GM21447 (cell line): ENCODE data around the gene PIK3R2.
"Not testable (repeated sequence)": the region's sequence is repeated elsewhere in the genome, so short reads cannot be mapped to it uniquely, and the experiment has no call there.

Experiments
- ATAC-seq: cut with Tn5 transposase; IDR thresholded peaks from one replicate; pipeline ENCODE4 v1.9.1; 2021; ENCODE audit not compliant: unreplicated experiment

Gene PIK3R2

GRCh38 chr19:18152442-18152816 is 534 bp upstream of the PIK3R2 start:
- peak; percentile 63 for ATAC-seq

DNA sequence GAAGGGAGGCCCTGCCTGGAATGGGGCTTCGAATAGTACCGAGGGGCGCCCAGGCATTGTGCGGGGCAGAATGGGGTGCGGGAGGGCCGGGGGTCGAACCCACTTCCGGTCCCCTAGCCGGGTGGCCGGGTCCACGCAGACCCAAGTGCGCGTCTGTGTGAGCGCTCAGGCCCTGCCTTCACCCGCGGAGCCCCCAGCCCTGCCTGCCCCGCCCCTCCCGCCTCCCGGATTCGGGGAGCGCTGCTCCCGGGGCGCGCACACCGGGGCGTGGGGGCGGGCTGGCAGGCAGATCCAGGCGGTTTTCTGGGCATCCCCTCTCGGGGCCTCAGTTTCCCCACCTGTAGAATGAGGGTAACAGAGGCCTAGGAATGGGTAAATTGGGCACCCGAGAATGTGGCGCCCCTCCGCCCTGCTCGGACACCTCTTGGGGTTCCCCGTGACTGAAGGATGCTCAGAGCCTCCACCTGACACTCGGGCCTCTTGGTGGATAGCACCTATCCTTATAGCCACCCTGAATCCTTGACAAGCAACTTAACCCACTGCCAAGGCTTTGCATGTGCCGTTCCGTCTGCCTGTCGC is 682 bp downstream of the PIK3R2 start:
- no peak for ATAC-seq

GRCh38 chr19:18155095-18156087 is 2.4 kb downstream of the PIK3R2 start:
- no peak for ATAC-seq

DNA sequence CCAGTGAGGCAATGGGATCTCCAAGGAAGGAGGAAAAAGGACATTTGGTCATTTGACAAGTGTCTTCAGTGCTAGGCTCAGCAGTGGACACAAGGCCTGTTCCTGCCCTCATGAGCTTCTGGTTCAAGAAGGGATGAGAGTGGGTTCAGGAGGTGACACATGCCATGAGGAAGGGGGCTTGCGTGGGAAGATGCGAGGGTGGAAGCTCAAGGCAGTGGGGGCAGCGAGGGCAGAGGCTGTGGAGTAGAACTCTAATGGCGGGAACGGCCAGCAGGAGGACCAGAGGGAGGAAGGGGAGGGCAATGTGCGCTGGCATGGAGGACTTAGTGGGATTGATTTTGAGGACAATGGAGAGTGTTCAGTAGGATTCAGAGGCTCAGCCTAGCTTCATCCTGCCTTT is 3.3 kb downstream of the PIK3R2 start:
- no peak for ATAC-seq

DNA sequence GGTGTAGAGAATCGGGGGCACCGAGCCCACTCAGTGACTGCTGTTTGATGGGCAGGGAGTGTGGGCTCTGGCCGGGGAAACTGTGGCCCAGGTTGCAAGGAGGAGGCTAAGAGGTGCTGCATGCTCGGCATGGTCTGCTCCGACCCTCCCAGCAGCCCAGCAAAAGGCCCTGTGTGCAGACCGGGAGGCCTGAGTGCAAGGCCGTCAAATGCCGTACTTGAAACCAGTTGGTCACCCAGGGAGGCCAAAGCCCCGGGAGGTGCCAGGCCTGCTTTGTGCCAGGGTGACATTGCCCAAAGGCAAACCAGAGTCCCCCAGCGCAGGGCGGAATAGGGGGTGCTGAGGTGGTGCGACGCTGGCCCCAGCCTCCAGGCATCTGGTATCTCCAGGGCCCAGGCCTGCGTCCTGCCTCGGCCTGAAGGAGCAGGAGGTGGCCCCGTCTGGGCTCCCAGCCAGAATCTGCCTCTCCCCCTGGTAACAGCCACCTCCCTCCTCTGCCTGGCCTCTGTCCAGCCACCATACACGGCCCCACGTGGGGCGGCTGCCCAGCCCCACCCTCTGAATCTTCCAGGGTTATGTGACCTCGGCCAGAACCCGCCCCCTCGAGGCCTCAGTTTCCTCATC is 4.0 kb downstream of the PIK3R2 start:
- no peak for ATAC-seq

DNA sequence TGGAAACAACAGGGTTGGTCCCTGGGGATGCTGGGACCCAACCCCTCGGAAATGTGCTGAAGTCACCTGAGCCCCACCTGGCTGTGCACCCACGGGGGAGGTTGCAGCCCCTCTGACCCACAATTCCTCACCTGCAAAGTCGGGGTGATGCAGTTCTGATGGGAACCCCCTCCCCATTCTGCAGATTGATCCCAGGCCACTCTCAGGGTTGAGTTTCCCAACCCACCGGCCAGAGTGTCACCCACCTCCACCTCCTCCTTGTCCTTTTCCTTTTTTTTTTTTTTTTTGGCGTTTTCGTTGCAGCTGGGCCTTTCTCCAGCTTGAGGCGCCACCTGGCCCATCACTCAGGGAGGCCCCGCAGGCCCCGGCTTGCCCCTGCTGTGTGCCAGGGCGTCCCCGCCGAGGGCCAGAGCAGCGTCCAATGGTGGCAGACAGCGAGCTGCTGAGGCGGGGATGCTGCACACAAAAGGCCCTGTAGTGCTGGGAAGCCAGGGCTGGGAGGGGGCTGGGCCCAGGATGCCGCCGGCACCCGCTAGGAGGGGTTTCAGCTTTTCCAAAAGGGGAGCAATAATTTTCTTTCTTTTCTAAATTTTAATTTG is 4.6 kb downstream of the PIK3R2 start:
- no peak for ATAC-seq

- no peak for ATAC-seq
Measured at GRCh38 chr19:18158467-18158866, 5.5 kb downstream of the PIK3R2 start.

DNA sequence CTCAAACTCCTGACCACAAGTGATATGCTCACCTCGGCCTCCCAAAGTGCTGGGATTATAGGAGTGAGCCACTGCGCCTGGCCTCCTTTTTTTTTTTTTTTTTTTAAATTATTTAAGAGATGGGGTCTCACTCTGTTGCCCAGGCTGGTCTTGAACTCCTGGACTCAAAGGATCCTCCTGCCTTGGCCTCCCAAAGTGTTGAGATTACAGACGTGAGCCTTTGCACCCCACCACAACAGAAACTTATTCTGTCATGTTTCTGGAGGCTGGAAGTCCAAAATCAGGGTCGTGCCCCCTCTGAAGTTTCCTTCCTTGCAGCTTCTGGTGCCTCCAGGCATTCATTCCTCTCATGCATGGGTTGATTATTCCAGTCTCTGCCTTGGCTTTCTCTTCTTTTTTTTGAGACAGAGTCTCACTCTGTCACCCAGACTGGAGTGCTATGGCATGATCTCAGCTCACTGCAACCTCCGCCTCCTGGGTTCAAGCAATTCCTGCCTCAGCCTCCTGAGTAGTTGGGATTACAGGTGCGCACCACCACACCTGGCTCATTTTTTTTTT is 6.2 kb downstream of the PIK3R2 start:
- ATAC-seq: not testable (repeated sequence)

GRCh38 chr19:18159810-18160209 is 6.8 kb downstream of the PIK3R2 start:
- no peak for ATAC-seq

DNA sequence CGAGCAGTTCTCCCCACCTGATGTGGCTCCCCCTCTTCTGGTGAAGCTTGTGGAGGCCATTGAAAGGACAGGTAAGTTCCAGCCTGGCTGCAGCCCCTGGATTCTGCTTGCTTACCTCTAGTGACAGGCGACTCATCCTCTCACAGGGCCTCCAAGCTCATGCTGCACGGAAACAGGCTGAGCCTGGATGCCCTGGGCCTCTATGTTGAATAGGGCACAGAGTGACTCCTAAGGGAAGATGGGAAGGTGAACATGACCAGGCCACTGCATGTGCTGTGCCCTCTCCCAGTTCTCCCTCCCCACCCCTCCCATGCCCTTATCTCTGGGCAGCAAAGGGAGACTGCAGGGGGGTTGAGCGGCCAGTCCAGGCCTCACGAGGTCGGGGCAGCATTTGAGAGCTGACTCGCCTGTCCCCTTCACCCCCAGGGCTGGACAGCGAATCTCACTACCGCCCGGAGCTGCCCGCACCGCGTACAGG is 7.6 kb downstream of the PIK3R2 start:
- ATAC-seq: no peak

GRCh38 chr19:18160971-18161635 is 8.1 kb downstream of the PIK3R2 start:
- ATAC-seq: peak; percentile 61

DNA sequence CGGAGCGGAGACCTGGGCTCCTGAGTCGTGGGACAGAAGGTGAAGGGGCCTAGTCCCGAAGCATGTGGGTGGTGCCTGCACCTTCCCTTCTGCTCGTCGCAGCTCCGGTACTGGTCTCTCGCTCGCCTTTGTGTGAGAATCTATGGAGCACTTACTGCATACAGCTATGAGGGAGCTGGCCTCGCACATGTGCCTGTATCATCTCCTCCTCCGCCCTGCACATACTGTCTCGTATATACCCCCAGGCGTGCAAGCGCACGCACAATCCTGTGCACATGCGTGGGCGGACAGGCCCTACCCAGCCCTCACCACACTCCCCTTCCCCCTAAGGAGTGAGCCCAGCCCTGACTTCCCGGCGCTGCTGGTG is 8.7 kb downstream of the PIK3R2 start:
- ATAC-seq: no peak

DNA sequence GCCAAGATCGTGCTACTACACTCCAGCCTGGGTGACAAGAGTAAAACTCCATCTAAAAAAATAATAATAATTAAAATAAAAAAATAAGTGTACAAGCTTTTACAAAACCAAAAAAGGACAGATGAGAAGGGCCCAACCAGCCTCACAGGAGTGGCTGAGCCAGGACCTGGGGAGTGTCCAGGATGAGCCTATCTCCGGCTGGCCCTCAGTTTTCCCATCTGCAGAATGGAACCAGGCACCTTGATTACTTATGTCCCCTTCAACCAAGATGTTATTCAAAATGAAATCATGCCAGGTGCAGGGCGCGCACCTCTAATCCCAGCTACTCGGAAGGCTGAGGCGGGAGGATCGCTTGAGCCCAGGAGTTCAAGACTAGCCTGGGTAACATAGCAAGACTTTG is 11.1 kb downstream of the PIK3R2 start:
- ATAC-seq: no peak

GRCh38 chr19:18165794-18166544 is 13.0 kb downstream of the PIK3R2 start:
- no peak for ATAC-seq

DNA sequence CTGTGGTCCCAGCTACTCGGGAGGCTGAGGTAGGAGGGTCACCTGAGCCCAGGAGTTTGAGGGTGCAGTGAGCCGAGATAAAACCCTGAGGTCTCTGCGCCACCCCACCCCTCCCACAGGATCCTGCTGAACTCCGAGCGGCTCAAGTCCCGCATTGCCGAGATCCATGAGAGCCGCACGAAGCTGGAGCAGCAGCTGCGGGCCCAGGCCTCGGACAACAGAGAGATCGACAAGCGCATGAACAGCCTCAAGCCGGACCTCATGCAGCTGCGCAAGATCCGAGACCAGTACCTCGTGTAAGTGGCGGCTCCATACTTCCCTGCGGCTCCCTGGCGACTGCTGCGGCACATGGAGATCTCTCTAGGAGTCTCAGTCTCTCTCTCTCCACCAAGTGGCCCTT is 14.0 kb downstream of the PIK3R2 start:
- no peak for ATAC-seq

GRCh38 chr19:18167975-18168645 is 15.1 kb downstream of the PIK3R2 start:
- no peak for ATAC-seq

- no peak for ATAC-seq
Measured at GRCh38 chr19:18168673-18169381, 15.9 kb downstream of the PIK3R2 start.

DNA sequence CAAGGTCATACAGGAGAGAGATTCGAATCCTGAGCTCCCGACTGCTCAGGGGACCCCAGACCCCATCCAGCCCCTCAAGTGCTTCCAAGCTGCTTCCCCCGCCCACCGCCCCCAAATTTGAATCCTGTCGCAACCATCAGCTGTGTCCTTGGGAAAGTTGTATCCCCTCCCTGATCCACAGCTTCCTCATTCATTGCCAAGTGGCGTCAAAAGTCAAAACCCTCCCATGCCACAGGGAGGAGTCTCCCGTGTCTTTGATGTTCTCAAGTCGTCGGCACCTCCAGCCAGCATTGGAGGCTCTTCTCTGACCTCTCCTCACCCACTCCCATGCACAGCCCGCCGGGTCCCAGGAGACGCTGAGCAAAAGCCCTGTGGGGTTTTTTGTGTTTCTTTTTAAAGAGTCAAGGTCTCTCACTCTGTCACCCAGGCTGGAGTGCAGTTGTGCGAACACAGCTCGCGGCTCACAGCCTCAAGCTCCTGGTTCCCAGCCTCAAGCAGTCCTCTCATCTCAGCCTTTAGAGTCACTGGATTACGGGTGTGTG is 17.8 kb downstream of the PIK3R2 start:
- ATAC-seq: no peak
